IMR-90 (cell line): ENCODE data around the gene ADAP2. TPM values are rescaled to one million over a fixed set of nuclear protein-coding genes. Genes with fewer than 3 reads are reported as not detected.
A peak's percentile ranks its signal among the peaks of the same experiment; 100 is the strongest.
"Not testable (repeated sequence)": the region's sequence is repeated elsewhere in the genome, so short reads cannot be mapped to it uniquely, and the experiment has no call there.

Source experiments
- ATAC-seq: fragments of 200-7000 bp; cut with Tn5 transposase; 2 replicates; pipeline ENCODE4 v1.9.1; 2020; ENCODE audit warnings: low read depth, mild to moderate bottlenecking, moderate library complexity
- BruUV-seq: library from RNA; stranded (reverse); fragments of 400-500 nt; replicated peaks from 2 replicates; lab custom pipeline; 2021; lab: Mats Ljungman, UMichigan
- CTCF ChIA-PET: fragments of 300-600 bp; formaldehyde crosslinking; extraction: SDS; loops from one replicate; lab custom pipeline; 2021; ENCODE audit warnings: antibody characterized with exemption; lab: Yijun Ruan, JAX
- POLR2A ChIA-PET: fragments of 300-600 bp; sonication (Branson Sonifier 250); formaldehyde crosslinking; loops from one replicate; lab custom pipeline; 2022; ENCODE audit warnings: antibody characterized with exemption; ENCODE audit not compliant: unreplicated experiment; lab: Charles Lee
- DNase-seq: peaks from one replicate; pipeline ENCODE4 v3.0.0; 2013
- H2AFZ ChIP-seq: replicated peaks from 2 replicates; pipeline ENCODE3; 2013; ENCODE audit warnings: low read length, mild to moderate bottlenecking; ENCODE audit not compliant: poor library complexity
- H2AK5ac ChIP-seq: 2 replicates; pipeline ENCODE4 v1.6.1; 2013; ENCODE audit warnings: low read depth, low read length, inconsistent platforms
- H2AK9ac ChIP-seq: replicated peaks from 2 replicates; pipeline ENCODE3; 2013; ENCODE audit warnings: mild to moderate bottlenecking, low read depth, low read length, moderate library complexity; ENCODE audit not compliant: poor library complexity
- H2BK120ac ChIP-seq: 2 replicates; pipeline ENCODE4 v1.6.1; 2013; ENCODE audit warnings: low read depth, low read length, inconsistent platforms
- H2BK15ac ChIP-seq: 3 replicates; pipeline ENCODE4 v1.6.1; 2013; ENCODE audit warnings: low read depth, low read length, inconsistent platforms
- H2BK20ac ChIP-seq: 2 replicates; pipeline ENCODE4 v1.6.1; 2013; ENCODE audit warnings: low read depth, mild to moderate bottlenecking, inconsistent platforms, low read length, moderate library complexity
- H2BK5ac ChIP-seq: 2 replicates; pipeline ENCODE4 v1.6.1; 2013; ENCODE audit warnings: mild to moderate bottlenecking, low read depth, low read length, inconsistent platforms; ENCODE audit not compliant: poor library complexity, severe bottlenecking
- H3K14ac ChIP-seq: replicated peaks from 2 replicates; pipeline ENCODE4 v1.6.1; 2013; ENCODE audit warnings: low read depth, low read length, inconsistent platforms
- H3K18ac ChIP-seq: 2 replicates; pipeline ENCODE4 v1.6.1; 2013; ENCODE audit warnings: low read depth, low read length, control low read depth
- H3K23ac ChIP-seq: 2 replicates; pipeline ENCODE4 v1.6.1; 2013; ENCODE audit warnings: low read depth, low read length, inconsistent platforms
- H3K27ac ChIP-seq: 2 replicates; pipeline ENCODE4 v1.5.1; 2013; ENCODE audit warnings: mild to moderate bottlenecking, control low read depth, low read length; ENCODE audit not compliant: insufficient read depth
- H3K27me3 ChIP-seq: 2 replicates; pipeline ENCODE4 v1.6.1; 2013; ENCODE audit warnings: low read length; ENCODE audit not compliant: control insufficient read depth, insufficient read depth
- H3K36me3 ChIP-seq: 2 replicates; pipeline ENCODE4 v1.6.1; 2013; ENCODE audit warnings: low read length, mixed read lengths; ENCODE audit not compliant: control insufficient read depth, insufficient read depth
- H3K4ac ChIP-seq: 2 replicates; pipeline ENCODE4 v1.6.1; 2013; ENCODE audit warnings: low read depth, low read length, inconsistent platforms
- H3K4me1 ChIP-seq: 2 replicates; pipeline ENCODE4 v1.6.1; 2013; ENCODE audit warnings: low read length, mixed read lengths; ENCODE audit not compliant: control insufficient read depth, insufficient read depth
- H3K4me2 ChIP-seq: 2 replicates; pipeline ENCODE4 v1.6.1; 2013; ENCODE audit warnings: low read depth, mild to moderate bottlenecking, control low read depth, low read length, moderate library complexity
- H3K4me3 ChIP-seq: 2 replicates; pipeline ENCODE4 v1.5.1; 2013; ENCODE audit warnings: low read depth, mild to moderate bottlenecking, control low read depth, low read length, moderate library complexity; ENCODE audit not compliant: insufficient read depth
- H3K56ac ChIP-seq: 2 replicates; pipeline ENCODE4 v1.6.1; 2013; ENCODE audit warnings: low read length, inconsistent platforms; ENCODE audit not compliant: insufficient read depth; ENCODE audit errors: extremely low read depth
- H3K79me1 ChIP-seq, 2 experiments: 2 replicates each; pipeline ENCODE4 v1.6.1; 2013; ENCODE audit warnings: low read length in 2 of 2, inconsistent platforms in 1 of 2, low read depth in 1 of 2
- H3K9ac ChIP-seq: 2 replicates; pipeline ENCODE4 v1.6.1; 2013; ENCODE audit warnings: low read depth, low read length, control low read depth
- H3K9me1 ChIP-seq: 2 replicates; pipeline ENCODE4 v1.6.1; 2013; ENCODE audit warnings: low read length, inconsistent platforms; ENCODE audit not compliant: insufficient read depth
- H3K9me3 ChIP-seq: 2 replicates; pipeline ENCODE4 v1.6.1; 2013; ENCODE audit warnings: low read length; ENCODE audit not compliant: control insufficient read depth, insufficient read depth
- H4K20me1 ChIP-seq: 2 replicates; pipeline ENCODE4 v1.6.1; 2013; ENCODE audit warnings: low read length, inconsistent platforms; ENCODE audit not compliant: insufficient read depth
- H4K5ac ChIP-seq: 2 replicates; pipeline ENCODE4 v1.6.1; 2013; ENCODE audit warnings: mild to moderate bottlenecking, low read depth, low read length, control low read depth
- H4K8ac ChIP-seq, 2 experiments: 2 replicates each; pipeline ENCODE4 v1.6.1; 2013; ENCODE audit warnings: low read depth in 2 of 2, low read length in 2 of 2, control low read depth in 1 of 2, inconsistent platforms in 1 of 2
- H4K91ac ChIP-seq: 2 replicates; pipeline ENCODE4 v1.6.1; 2013; ENCODE audit warnings: low read depth, low read length, inconsistent platforms; ENCODE audit not compliant: insufficient read depth
- BHLHE40 ChIP-seq: fragments of 150-350 bp; IDR thresholded peaks from 2 replicates; pipeline ENCODE4 v1.6.1; 2016; ENCODE audit warnings: mild to moderate bottlenecking, low read depth, low read length
- NFE2L2 ChIP-seq: fragments of 150-350 bp; IDR thresholded peaks from 2 replicates; pipeline ENCODE4 v1.6.1; 2016; ENCODE audit warnings: low read depth, mild to moderate bottlenecking, low read length
- POLR2A ChIP-seq: IDR thresholded peaks from 2 replicates; pipeline ENCODE4 v1.6.1; 2012; ENCODE audit warnings: mild to moderate bottlenecking, low read depth, low read length
- RCOR1 ChIP-seq: IDR thresholded peaks from 2 replicates; pipeline ENCODE4 v1.6.1; 2012; ENCODE audit warnings: mild to moderate bottlenecking, low read length, improper control_type of control experiment; ENCODE audit not compliant: insufficient replicate concordance
- SMC3 ChIP-seq: fragments of 150-350 bp; IDR thresholded peaks from 2 replicates; pipeline ENCODE4 v1.6.1; 2016; ENCODE audit warnings: low read depth, mild to moderate bottlenecking, antibody characterized with exemption, low read length, moderate library complexity
- WGBS, 2 experiments: methylation state at CpG; one replicate each; pipeline versions ENCODE4 v1.1.5 to v1.1.7; 2013; ENCODE audit warnings: missing lambda C conversion rate in 2 of 2; ENCODE audit not compliant: insufficient read length in 1 of 2; ENCODE audit errors: extremely low coverage in 2 of 2; 5-methylcytosine and 5-hydroxymethylcytosine counted together
- dilution Hi-C: fragments of 300-500 bp; cut with HindIII; formaldehyde crosslinking; loops from one replicate; pipeline ENCODE4 v1.14.3; 2018; ENCODE audit warnings: low sequenced_read_pairs; ENCODE audit not compliant: unreplicated experiment
- in situ Hi-C: fragments of 300-500 bp; cut with MboI; formaldehyde crosslinking; loops from 3 replicates; pipeline ENCODE4 v1.14.3; 2019; ENCODE audit warnings: low sequenced_read_pairs, inconsistent platforms, mixed read lengths
- intact Hi-C: fragments of 100-400 bp; cut with micrococcal nuclease; formaldehyde crosslinking; loops from 2 replicates; pipeline ENCODE4 v1.10.0; 2022
- polyA plus RNA-seq, 3 experiments: library from polyadenylated mRNA; depleted of rRNA; stranded (reverse); fragments of >200 nt; gene quantifications; 2 replicates each; pipeline ENCODE4 v1.2.3, GENCODE V29; 2012; ENCODE audit warnings: low replicate concordance in 1 of 3
- total RNA-seq: library from RNA; depleted of rRNA; stranded (reverse); fragments of >200 nt; gene quantifications from 2 replicates; pipeline ENCODE4 v1.2.3, GENCODE V29; 2012
- TF ChIP-seq, protein P1 (sequence below): fragments of 150-350 bp; IDR thresholded peaks from 2 replicates; pipeline ENCODE4 v1.6.1; 2017; ENCODE audit warnings: mild to moderate bottlenecking, antibody characterized with exemption, low read length, low read depth

Gene ADAP2
- total and polyA plus RNA-seq, 2 of the 4 experiments (the other 2 are of a cell fraction) = 0.90 to 1.2 TPM

DNA sequence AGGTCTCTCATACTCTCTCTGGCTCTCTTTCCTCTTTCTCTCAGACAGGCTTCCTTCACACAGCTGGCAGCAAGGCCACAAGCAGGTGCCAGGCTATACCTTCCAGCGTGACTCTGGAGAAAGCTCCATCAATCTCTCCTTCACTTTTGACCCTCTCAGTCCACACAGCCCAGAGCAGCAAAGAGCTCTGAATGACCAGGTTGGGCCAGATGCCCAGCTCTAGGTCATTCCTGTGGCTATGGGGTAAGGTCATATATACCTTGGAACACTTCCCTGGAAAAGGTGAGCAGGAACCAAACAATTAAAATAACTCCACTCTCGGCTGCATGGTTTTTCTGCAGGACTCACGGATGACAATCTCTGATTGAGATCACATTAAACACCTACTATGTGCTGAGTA is 8.8 kb downstream of the ADAP2 start:
- Histone ChIP-seq H2BK20ac (no peak overlapping the region), H4K8ac (no peak overlapping the region), H3K14ac (no peak overlapping the region), H2BK5ac (no peak overlapping the region), H3K27ac (no peak overlapping the region), H3K4me3 (no peak overlapping the region), H3K4me1 (no peaks in the 10 kb centered on the region), H3K79me1 (no peaks in the 10 kb centered on the region), H2AK9ac (peak overlapping the region; percentile 35), H3K9ac (no peak overlapping the region), H4K5ac (no peak overlapping the region), H3K4ac (no peak overlapping the region), H2AFZ (no peak overlapping the region), H2AK5ac (no peak overlapping the region), H4K91ac (no peak overlapping the region), H3K9me3 (no peaks in the 10 kb centered on the region), H2BK120ac (no peak overlapping the region), H3K56ac (no peak overlapping the region), H2BK15ac (no peak overlapping the region), H4K20me1 (no peaks in the 10 kb centered on the region), H3K23ac (no peak overlapping the region), H3K18ac (no peak overlapping the region), H3K36me3 (no peaks in the 10 kb centered on the region), H3K27me3 (peaks cover 3% of the 10 kb centered on the region; the same call in 1 of the 2 replicates), H3K4me2 (no peak overlapping the region), H3K9me1 (no peaks in the 10 kb centered on the region; the same call in 1 of the 2 replicates)
- dilution Hi-C loops (no loop called here), in situ Hi-C loops (no loop called here), intact Hi-C loops (no loop called here)
- no CpG with 5 or more reads among the region's 3 CpGs for WGBS, 2 experiments
- DNase-seq = no peak
- CTCF ChIA-PET = no interaction called here
- TF ChIP-seq, protein P1, sequence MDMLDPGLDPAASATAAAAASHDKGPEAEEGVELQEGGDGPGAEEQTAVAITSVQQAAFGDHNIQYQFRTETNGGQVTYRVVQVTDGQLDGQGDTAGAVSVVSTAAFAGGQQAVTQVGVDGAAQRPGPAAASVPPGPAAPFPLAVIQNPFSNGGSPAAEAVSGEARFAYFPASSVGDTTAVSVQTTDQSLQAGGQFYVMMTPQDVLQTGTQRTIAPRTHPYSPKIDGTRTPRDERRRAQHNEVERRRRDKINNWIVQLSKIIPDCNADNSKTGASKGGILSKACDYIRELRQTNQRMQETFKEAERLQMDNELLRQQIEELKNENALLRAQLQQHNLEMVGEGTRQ = no peak
- TF ChIP-seq NFE2L2 = no peak
- TF ChIP-seq POLR2A = no peak
- no peak for TF ChIP-seq BHLHE40
- no peak for TF ChIP-seq RCOR1
- TF ChIP-seq SMC3 = no peak
- POLR2A ChIA-PET = no interaction called here
- no TSS peak for BruUV-seq
- no peak for ATAC-seq

DNA sequence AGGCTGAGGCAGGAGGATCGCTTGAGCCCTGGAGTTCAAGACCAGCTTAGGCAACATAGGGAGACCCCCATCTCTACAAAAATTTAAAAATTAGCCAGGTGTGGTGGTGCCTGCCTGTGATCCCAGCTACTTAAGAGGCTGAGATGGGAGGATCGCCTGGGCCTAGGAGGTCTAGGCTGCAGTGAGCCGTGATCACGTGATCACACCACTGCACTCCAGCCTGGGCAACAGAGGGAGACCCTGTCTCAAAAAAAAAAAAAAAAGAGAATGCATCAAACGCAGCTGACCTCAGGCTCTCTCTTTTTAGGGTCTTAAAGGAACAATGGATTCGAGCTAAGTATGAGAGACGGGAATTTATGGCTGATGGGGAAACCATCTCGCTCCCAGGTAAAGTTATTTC is 9.8 kb downstream of the ADAP2 start:
- H2BK120ac ChIP-seq, DNase-seq, H2BK20ac ChIP-seq, H3K18ac ChIP-seq, H2AK9ac ChIP-seq, H3K79me1 ChIP-seq, H4K5ac ChIP-seq, H3K4me2 ChIP-seq, H3K36me3 ChIP-seq, H3K27ac ChIP-seq, H3K4ac ChIP-seq, intact Hi-C loops, H3K9ac ChIP-seq, ATAC-seq, H4K91ac ChIP-seq, H4K20me1 ChIP-seq, H3K23ac ChIP-seq, H2BK15ac ChIP-seq, H2AFZ ChIP-seq, H2BK5ac ChIP-seq, H3K9me3 ChIP-seq, BruUV-seq, H3K4me1 ChIP-seq, H2AK5ac ChIP-seq, dilution Hi-C loops, H3K56ac ChIP-seq, H3K14ac ChIP-seq, H3K27me3 ChIP-seq, CTCF ChIA-PET, H4K8ac ChIP-seq, H3K9me1 ChIP-seq, H3K4me3 ChIP-seq, in situ Hi-C loops: not testable (repeated sequence)
- WGBS, 2 experiments = no CpG with 5 or more reads among the region's 8 CpGs
- POLR2A ChIA-PET = interaction anchor here (0.7 kb wide), 1 partner anchor 283 kb away, joined by 9 read pairs; no protein-coding TSS in a partner anchor
